GM12875 (cell line): ENCODE results near the gene DDX54.

Experiments used
- H3K4me3 ChIP-seq: one replicate; pipeline ENCODE4 v1.5.1; 2011; ENCODE audit warnings: low read depth, low read length, control low read depth
- CTCF ChIP-seq: IDR thresholded peaks from 2 replicates; pipeline ENCODE4 v1.5.1; 2011; ENCODE audit warnings: low read depth, mild to moderate bottlenecking, control low read depth, inconsistent platforms, low read length, moderate library complexity, borderline replicate concordance; ENCODE audit not compliant: insufficient read depth

The DDX54 gene

DNA sequence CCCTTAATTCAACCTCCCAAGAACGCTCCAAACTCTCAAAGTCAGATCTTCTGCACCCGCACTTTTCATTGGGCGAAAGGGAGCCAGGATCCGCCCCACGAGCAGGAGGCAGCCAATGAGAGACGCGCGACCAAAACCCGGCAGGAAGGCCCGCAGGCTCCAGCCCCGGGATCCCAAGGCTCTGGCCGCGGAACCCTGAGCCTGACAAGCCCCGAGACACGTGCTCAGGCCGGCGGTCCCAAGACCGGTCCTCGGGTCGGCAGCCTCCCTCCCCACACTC is 438 bp downstream of the DDX54 start:
- peak overlapping the region; percentile 96 for H3K4me3 ChIP-seq
- TF ChIP-seq CTCF, result no peak

DNA sequence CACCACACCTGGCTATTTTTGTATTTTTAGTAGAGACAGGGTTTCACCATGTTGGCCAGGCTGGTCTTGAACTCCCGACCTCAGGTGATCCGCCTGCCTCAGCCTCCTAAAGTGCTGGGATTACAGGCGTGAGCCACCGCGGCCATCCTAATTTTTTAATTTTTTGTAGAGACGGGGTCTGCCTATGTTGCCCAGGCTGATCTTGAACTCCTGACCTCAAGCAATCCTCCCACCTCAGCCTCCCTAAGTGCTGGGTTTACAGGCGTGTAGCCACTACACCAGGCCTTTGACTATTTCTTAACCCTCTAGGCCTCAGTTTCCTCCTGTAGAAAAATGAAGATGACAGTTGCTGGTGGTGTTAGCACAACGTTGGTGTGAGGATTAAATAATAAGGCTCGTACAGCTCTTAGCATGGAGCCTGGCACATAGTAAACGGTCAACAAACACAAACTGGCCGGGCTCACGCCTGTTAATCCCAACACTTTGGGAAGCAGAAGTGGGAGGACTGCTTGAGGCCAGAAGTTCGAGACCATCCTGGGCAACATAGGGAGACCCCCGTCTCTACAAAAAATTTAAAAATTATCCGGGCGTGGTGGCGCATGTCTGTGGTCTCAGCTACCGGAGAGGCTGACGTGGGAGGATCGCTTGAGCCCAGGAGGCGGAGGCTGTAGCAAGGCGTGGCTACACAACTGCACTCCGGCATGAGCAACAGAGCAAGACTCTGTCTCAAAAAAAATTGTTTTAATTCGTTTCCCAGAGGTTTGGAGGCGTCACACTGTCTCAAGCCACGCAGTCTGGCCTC is 979 bp downstream of the DDX54 start:
- no peak for TF ChIP-seq CTCF
- peak overlapping the region; percentile 96 for H3K4me3 ChIP-seq

DNA sequence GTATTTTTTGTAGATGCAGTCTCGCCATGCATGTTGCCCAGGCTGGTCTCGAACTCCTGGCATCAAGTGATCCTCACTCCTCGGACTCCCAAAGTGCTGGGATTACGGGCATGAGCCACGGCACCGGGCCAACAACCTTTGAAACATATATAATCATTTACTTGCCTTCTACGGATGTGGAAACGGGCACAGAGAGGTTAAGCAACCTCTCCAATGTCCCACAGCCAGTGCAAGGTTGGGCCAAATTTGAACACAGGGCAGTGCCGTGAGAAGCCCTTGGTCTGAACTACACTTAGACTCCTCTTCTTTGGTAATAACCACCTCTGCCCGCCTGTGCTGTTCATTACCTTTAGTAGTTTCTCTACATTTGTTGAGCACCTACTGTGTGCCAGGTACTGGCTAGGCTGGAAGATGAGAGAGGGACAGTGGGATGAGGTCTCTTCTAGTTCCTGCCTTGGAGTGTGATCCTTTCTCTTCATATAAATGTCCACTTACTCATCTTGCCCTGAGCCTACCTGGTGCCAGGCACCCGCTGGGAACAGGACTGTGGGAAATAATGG is 2.2 kb downstream of the DDX54 start:
- H3K4me3 ChIP-seq, result no peak overlapping the region
- no peak for TF ChIP-seq CTCF

- TF ChIP-seq CTCF, result no peak
- H3K4me3 ChIP-seq, result no peak overlapping the region
Observed at GRCh38 chr12:113181975-113182374, 3.3 kb downstream of the DDX54 start.

GRCh38 chr12:113180333-113180732 is 4.9 kb downstream of the DDX54 start:
- H3K4me3 ChIP-seq, result no peak overlapping the region
- TF ChIP-seq CTCF, result no peak

DNA sequence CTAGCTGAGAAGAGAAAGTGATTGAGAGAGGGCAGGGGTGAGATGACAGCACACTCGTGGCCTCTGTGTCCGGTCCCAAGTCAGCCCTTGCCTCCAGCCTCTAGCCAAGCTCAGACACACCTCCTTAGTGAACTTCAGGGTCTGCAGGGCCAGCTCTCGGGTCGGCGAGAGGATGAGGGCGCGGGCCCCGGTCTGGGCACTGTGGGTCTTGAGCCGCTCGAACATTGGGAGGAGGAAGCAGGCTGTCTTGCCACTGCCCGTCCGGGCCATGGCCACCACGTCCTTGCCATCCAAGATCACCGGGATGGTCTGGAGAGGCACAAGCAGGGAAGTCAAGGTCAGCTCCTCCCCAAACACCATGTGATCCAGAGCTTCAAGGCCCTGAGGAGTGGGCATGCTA is 6.3 kb downstream of the DDX54 start:
- no peak overlapping the region for H3K4me3 ChIP-seq
- TF ChIP-seq CTCF, result no peak
